Activated naive CD4-positive, alpha-beta T cell (primary cell): ENCODE results near the gene TAS1R3.
"Not testable (repeated sequence)": the region's sequence is repeated elsewhere in the genome, so short reads cannot be mapped to it uniquely, and the experiment has no call there.

Experiments used
- DNase-seq, 4 experiments: peaks; one replicate each; lab custom pipeline; 2025; lab: John Stamatoyannopoulos, UW

The TAS1R3 gene

DNA sequence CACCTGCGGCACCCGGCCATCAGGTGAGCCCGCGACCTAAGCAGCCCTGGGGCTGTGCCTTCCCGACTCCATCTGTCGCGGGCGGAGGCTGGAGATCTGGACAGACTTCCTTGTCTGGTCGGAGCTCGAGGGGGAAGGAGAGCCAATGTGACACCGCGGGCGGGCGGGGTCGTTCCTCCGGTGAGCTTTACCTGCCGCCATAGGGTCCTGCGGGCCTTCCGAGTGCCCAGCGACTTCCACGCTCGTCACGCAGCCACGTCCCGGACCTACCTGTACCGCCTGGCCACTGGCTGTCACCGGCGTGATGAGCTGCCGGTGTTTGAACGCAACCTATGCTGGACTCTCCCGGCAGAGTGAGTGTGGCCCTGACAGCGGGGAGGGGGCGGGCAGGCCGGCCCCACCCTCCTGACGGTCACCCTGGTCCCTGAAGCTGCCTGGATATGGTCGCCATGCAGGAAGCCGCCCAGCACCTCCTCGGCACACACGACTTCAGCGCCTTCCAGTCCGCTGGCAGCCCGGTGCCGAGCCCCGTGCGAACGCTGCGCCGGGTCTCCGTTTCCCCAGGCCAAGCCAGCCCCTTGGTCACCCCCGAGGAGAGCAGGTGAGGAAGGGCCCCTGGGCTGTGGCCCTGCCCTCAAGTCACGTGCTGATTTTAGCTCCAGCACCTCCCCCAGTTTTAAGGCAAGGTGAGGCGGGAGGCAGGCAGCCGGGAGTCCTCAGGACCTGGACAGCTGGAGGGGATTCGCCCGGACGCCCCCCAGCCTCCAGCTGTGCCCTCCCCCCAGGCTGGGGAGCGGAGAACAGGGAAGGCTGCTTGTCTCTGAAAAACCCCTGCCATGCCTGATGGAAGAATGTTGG is 21.6 kb upstream of the TAS1R3 start:
- no peak for DNase-seq

- no peak for DNase-seq
Measured at GRCh38 chr1:1310109-1310385, 21.0 kb upstream of the TAS1R3 start.

- DNase-seq: no peak
Measured at GRCh38 chr1:1310476-1311053, 20.5 kb upstream of the TAS1R3 start.

DNA sequence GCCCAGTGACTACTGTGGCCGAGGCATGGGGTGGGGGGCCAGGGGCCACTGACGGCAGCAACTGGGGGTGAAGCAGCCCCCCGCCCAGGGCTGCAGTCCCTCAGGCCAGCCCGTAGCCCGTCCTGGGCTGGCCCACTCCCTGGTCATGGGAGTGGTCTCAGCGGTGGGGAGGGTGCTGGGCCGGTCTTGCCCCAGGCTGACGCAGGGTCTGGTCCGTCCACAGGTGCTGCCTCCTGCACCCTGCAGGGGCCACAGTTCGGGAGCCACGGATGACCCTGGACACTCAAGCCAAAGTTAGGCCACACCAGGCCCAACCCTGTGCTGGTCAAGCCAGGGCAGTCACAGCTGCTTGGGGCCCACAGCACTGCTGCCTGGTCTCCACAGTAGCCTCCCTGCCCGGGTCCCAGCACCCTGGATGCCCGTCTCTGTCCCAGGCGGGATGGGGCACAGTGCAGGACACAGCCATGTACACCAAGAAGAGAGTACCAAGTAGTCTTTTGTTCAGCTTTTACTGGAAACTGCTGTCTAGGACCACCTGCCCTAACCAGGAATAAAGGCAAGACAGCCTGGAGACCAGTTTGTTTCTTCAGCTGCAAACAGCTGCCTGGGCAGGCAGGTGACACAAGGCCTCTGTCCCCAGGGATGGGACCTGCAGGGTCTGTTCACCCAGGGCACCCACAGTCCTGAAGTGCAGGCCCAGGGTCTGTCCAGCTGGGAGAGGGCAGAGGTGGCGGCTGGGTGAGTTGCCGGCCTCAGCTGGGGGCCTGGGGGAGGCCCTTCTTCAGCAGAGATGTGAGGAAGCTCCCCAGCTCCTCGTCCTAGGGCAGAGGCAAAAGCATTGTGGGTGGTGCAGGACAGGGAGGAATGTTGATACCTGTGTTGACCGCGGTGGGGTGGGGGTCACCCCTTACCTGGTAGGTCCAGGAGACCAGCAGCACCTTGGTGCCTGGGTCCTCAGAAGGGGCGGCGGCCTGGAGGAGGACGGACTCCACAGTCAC is 19.7 kb upstream of the TAS1R3 start:
- no peak for DNase-seq

DNA sequence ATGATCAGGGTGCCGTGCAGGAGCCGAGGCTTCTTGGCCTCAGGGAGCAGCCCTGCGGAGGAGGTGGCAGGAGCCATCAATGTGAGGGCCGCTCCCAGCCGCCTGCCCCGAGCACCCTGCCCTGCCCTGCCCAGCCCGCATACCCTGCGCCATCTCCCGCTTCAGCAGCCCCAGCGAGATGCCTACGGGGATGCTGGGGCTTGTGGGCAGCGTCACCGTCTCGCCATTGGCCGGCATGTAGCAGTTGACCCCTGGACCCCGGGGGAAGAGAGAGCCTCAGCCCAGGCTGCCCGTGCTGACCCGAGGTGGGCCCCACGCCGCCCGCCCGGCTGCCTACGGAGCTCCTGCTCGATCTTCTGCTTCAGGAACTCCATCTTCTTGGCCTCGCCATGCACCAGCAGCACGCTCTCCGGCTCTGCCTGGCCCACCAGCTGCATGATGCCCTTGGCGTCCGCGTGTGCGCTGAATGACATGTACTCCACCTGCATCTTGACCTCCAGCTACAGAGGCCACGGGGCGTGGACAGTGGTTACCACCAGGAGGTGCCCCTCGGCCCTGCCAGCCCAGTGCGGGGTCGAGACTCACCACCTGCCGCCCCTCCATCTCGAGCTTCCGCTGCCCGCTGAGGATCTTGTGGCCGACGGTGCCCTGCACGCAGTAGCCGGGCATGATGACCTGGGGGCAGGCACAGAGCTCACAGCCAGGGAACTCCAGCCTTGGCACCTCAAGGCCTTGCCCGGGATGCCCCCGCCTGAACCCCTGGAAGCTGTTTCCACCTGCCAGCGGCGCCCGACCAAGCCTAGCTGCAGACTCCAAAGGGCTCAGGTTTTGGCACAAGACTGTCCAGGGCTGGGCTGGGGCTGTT is 18.4 kb upstream of the TAS1R3 start:
- DNase-seq: no peak

GRCh38 chr1:1313500-1314236 is 17.4 kb upstream of the TAS1R3 start:
- DNase-seq: no peak

DNA sequence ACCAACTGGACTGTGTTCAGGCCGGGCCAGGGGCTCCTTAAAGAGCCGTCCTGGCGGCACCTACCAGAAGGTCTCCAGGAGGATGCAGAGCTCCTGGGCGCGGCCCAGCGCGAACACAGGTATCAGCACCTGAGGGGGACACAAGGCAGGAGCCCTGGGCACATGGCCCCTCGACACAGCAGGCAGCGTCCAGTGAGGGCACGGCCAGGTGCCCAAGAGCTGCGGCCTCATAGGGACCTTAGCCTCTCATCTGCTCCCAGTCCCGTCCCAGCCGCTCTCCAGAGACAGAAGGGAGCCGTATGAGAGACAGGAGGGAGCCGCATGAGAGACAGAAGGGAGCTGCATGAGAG is 16.9 kb upstream of the TAS1R3 start:
- DNase-seq: no peak

GRCh38 chr1:1314678-1315335 is 16.3 kb upstream of the TAS1R3 start:
- DNase-seq: no peak

DNA sequence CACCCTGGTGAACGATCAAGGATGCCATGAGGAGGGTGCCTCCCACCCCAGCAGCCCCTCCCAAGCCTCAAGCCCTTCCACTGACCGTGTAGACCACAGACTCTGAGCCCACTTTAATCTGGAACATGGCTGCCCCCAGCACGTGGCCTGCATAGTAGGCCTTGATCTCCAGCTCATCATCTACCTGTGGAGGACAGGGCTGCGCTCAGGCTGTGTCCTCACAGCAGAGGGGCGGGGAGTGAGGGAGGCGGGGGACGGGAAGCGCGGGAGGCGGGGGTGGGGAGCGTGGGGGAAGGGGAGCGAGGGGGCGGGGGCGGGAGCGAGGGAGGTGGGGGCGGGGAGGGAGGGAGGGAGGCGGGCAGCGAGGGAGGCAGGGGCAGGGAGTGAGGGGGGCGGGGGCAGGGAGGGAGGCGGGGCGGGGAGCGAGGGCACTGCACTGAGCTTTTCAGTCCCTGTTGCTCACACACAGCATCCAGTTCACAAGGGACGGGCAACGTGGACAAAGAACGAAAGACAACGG is 15.6 kb upstream of the TAS1R3 start:
- DNase-seq: no peak

DNA sequence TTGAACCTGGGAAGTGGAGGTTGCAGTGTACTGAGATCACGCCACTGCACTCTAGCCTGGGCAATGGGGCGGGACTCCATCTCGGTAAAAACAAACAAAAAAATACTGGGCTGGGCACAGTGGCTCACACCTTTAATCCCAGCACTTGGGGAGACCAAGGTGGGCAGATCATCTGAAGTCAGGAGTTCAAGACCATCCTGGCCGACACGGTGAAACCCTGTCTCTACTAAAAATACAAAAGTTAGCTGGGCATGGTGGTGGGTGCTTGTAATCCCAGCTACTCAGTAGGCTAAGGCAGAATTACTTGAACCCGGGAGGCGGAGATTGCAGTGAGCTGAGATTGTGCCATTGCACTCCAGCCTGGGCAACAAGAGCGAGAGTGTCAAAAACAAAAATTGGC is 14.9 kb upstream of the TAS1R3 start:
- not testable (repeated sequence) for DNase-seq

- no peak for DNase-seq
Measured at GRCh38 chr1:1317420-1317819, 13.7 kb upstream of the TAS1R3 start.

DNA sequence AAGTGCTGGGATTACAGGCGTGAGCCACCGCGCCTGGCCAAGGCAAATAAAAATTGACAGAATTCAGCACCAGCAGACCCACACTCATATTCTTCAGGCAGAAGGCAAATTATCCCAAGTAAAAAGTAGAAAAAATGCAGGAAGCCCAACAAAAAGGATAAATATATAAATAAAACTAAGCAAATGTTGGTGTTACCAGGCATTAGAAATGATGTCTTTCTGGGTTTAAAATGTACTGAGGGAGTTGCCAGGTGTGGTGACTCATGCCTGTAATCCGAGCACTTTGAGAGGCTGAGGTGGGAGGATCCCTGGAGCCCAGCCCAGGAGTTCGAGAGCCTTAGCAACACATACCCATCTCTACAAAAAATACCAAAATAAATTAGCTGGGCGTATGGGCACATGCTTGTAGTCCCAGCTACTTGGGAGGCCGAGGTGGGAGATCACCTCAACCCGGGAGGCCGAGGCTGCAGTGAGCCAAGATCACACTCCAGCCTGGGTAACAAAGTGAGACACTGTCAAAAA is 12.9 kb upstream of the TAS1R3 start:
- no peak for DNase-seq

GRCh38 chr1:1318777-1319645 is 12.1 kb upstream of the TAS1R3 start:
- no peak for DNase-seq

- no peak for DNase-seq
Measured at GRCh38 chr1:1319646-1319941, 11.5 kb upstream of the TAS1R3 start.

DNA sequence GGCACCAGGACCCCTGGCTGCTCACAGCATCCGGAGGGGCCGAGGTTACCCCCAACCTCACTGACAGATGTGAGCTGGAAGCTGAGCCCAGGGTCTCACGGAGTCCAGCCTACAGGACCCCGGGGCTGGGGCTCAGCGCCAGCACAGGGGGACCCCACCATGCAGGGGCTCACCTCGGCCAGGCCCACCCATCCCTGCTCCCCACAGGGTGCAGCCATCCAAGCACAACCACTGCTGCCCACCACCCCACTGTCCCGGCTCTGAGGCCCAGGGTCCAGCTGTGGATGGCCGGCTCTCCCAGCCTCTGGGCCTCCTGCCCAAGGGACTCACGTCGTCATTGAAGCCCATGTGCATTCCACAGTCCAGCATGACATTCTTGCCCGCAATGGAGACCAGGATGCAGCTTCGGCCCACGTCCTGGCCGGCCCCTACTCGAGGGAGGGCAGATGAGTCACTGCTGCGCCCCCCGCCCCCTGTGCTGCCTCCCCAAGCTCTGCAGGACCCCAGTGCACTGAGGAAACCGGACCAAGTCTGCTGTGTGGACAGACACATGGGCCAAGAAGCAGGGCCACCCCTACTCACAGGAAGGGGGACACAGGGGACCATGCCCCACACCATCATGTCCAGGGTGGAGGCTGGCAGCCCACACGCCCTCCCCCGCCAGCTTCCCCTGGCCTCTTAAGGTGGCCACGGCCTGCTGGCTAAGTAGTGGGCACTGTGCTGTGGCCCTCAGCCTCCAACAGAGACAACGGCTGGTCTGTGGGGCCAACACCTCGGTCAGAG is 10.2 kb upstream of the TAS1R3 start:
- no peak for DNase-seq

GRCh38 chr1:1321477-1321876 is 9.6 kb upstream of the TAS1R3 start:
- no peak for DNase-seq

GRCh38 chr1:1322418-1322817 is 8.7 kb upstream of the TAS1R3 start:
- no peak for DNase-seq

DNA sequence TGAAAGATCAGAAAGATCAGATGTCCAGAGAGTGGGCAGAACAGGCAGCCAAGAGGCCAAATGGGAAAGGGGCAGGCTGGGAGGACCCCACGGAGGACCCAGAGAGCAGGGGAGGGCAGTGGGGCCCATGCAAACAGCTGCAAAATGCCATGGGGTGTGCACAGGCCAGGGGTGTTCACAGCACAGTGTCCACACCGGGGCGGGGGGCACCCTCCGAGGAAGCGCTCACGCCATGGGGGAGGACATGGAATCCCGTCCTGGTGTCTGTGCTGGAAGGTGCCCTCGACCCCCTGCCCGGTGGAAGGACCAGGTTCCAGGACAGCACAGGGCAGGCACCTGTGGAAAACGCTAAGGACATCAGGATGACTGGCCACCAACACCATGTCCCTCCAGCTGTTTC is 8.1 kb upstream of the TAS1R3 start:
- no peak for DNase-seq

DNA sequence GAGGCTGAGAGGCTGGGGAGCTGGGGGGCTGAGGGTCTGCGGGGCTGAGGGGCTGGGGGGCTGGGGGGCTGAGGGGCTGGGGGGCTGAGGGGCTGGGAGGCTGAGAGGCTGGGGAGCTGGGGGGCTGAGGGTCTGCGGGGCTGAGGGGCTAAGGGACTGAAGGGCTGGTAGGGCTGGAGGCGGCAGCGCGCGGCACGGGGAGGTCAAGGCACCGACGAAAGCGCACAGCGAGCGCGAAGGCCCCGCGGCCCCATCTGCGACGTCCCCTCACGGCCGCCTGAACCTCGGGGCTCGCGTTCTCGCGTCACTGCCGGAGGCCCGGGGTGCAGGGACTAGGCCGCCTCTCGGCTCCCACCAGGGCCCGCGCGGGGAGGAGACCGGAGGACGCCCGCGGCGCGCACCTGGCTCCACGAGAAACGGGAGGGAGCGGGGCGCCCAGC is 7.0 kb upstream of the TAS1R3 start:
- DNase-seq: no peak
